Measurements from ENCODE around the gene UPK3BL1.
"Not testable (repeated sequence)": the region's sequence is repeated elsewhere in the genome, so short reads cannot be mapped to it uniquely, and the experiment has no call there.

Gene UPK3BL1

DNA sequence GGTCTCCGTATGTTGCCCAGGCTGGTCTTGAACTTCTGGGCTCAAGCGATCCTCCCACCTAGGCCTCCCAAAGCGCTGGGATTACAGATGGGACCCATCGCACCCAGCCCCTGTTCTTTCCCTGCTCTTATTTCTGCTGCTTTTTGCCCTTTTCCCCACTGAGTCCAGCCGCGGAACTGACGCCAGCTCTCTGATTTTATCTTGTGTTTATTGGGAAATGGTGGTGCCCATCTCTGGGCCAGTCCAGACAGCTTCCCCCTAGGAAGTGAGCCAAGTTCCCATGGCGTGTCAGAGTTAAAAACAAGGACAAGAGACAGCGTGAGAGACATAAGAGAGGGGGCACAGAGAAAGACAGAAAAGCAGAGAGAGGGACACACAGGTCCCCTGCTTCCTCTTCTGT lies 12.0 kb downstream of the UPK3BL1 start:
- DNase-seq (ENCODE audit: low read depth, low spot score), result not testable (repeated sequence)

GRCh38 chr7:102627271-102627904 lies 15.2 kb downstream of the UPK3BL1 start:
- not testable (repeated sequence) for DNase-seq (ENCODE audit: low read depth, low spot score)

GRCh38 chr7:102618122-102618521 lies 24.5 kb downstream of the UPK3BL1 start:
- not testable (repeated sequence) for DNase-seq (ENCODE audit: low read depth, low spot score)

- DNase-seq (ENCODE audit: low read depth, low spot score), result not testable (repeated sequence)
These were observed 26.0 kb downstream of the UPK3BL1 start, which contains the start of gene RASA4 for GRCh38 chr7:102616507-102617125. Gene RASA4, minus strand, starts transcription at chr7:102616756. Its CDS starts 67 bp downstream, at chr7:102616689.

- DNase-seq (ENCODE audit: low read depth, low spot score), result not testable (repeated sequence)
These were observed 26.7 kb downstream of the UPK3BL1 start for GRCh38 chr7:102615930-102616329.

DNA sequence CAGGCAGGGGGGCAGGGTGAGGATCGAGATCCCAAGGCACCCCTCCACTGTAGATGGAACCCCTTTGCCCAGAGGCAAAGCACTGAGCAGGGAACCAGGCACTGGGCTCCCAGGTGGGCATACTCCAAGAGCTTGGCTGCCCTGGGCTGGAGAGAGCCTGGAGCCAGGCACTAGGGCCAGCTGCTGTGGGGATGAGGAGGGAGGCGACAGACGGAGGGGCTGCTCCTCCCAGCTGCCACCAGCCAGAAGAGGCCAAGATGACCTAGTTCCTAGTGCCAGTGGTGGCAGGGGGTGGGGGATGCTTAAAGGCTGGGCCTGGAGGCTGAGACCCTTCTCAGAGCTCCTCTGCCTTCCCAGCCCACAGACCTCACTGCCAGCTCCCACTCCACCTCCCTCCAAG lies 27.7 kb downstream of the UPK3BL1 start:
- not testable (repeated sequence) for DNase-seq (ENCODE audit: low read depth, low spot score)

DNA sequence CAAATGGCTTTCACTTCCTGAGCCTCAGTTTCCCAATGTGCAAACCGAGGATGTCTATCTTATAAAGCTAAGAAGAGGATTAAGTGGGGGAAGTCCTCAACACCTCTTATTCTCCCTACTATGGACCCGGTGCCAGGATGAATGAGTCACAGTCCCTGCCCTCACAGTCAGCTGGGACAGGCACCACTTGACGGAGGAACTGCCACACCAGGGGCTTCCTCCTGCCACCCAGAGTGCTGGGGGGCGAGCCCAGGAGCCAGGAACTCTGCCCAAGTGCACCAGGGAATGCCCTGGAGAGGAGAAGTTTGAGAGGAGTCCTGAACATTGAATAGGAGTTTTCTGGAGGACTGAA lies 28.3 kb downstream of the UPK3BL1 start:
- not testable (repeated sequence) for DNase-seq (ENCODE audit: low read depth, low spot score)

GRCh38 chr7:102613575-102614345 lies 28.8 kb downstream of the UPK3BL1 start:
- not testable (repeated sequence) for DNase-seq (ENCODE audit: low read depth, low spot score)

GRCh38 chr7:102611675-102612325 lies 30.8 kb downstream of the UPK3BL1 start:
- DNase-seq (ENCODE audit: low read depth, low spot score), result not testable (repeated sequence)

GRCh38 chr7:102611013-102611674 lies 31.4 kb downstream of the UPK3BL1 start:
- not testable (repeated sequence) for DNase-seq (ENCODE audit: low read depth, low spot score)

DNA sequence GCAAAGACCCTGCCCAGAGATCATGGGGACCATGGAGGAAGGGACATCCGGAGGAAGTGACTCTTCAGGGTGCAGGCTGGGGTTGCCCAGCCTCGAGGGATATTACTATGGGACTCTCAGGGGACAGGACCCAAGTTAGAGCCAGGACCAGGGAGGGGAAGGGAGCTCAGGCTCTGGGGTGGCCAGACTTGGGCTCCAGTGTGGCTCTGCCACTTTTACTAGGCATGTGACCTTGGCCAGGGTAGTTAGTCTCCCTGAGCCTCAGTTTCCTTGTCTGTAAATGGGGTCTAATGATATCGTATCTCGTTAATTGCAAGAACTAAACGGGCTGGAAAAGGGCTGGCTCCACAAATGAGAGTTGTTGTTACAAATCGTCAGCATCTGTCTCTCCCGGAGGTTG lies 32.1 kb downstream of the UPK3BL1 start:
- not testable (repeated sequence) for DNase-seq (ENCODE audit: low read depth, low spot score)

DNA sequence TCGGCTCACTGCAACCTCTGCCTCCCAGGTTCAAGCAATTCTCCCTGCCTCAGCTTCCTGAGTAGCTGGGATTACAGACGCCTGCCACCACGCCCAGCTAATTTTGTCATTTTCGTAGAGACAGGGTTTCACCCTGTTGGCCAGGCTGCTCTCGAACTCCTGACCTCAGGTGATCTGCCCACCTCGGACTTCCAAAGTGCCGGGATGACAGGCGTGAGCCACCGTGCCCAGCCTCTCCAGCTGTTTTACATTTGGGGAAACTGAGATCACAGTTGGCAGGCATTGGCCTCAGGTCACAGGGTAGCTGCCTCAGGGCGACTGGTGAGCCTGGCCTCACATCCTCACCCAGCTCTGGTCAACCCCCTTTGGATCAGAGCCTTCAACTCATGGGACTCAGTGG lies 32.9 kb downstream of the UPK3BL1 start:
- not testable (repeated sequence) for DNase-seq (ENCODE audit: low read depth, low spot score)

DNA sequence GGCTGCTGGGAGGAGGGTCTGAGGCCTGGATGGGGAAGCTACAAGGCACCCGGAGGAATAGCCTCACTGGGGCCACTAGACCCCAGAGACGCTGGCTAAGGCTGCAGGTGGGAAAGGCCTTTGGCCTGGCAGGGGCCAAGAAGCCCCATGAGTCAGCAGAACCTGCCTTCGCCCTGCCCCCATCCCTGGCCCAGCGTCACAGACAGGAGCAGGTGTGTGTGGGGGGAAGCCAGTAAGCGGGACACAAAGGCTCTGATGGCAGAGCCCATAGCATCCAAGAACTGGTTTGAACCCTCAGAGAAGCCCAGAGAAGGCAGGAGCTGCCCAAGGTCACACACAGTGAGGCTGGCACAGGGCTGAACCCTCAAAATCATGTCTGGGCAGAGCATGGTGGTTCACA lies 35.7 kb downstream of the UPK3BL1 start:
- not testable (repeated sequence) for DNase-seq (ENCODE audit: low read depth, low spot score)

- not testable (repeated sequence) for DNase-seq (ENCODE audit: low read depth, low spot score)
These were observed 38.0 kb downstream of the UPK3BL1 start for GRCh38 chr7:102604431-102605145.

- DNase-seq (ENCODE audit: low read depth, low spot score), result not testable (repeated sequence)
These were observed 40.3 kb downstream of the UPK3BL1 start for GRCh38 chr7:102602317-102602716.

DNA sequence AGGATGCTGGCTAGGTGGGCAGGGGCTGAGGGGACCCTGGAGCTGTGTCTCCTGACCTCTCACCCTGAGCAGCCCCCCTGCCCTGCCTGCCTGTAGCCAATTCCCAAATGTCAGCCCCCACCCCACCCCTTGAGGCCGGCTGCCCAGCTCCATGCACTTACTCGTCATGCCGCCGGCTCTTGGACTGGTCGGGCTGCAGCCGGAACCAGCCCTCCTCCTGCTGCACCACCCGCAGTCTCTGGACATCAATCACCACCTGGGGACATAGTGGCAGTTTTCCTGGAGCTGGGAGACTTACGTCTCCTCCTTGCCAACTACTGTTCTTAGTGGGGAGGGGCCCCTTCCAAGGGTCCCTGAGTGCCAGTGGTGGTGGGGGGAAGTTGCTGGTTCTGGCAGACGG lies 42.9 kb downstream of the UPK3BL1 start:
- DNase-seq (ENCODE audit: low read depth, low spot score), result not testable (repeated sequence)

GRCh38 chr7:102596036-102596435 lies 46.6 kb downstream of the UPK3BL1 start:
- not testable (repeated sequence) for DNase-seq (ENCODE audit: low read depth, low spot score)

DNA sequence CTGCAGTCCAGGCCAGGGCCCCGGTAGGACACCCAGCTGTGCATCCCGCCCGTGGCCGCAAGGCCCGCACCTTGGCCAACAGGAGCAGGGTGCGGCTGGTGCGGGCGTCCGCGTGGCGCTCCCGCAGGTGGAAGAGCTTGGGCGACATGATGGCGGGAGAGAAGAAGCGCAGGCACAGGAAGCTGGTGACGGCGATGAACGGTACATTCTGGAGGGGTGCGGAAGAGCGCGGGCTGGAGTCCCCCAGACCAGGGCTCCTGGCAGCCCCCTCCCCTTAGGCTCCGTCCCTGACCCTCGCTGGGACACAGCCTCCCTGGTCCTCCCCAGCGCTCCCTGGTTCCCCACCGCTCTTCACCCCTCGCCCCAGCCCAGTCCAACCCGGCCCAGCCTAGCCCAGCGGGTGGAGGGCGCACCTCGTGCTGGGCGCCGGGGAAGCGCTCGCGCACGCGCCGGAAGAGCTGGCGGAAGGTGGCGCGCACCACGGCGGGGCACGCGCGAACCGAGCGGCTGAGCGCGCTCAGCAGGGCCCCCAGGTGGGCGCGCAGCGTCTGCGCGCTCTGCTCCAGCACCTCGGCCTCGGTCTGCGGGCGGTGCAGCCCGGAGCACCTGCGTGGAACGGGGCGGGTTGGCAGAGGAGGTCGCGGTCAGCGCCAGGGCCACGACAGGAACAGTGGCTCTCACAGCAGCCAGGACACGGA lies 48.8 kb downstream of the UPK3BL1 start:
- DNase-seq (ENCODE audit: low read depth, low spot score), result not testable (repeated sequence)

GRCh38 chr7:102592477-102593019 lies 50.0 kb downstream of the UPK3BL1 start:
- not testable (repeated sequence) for DNase-seq (ENCODE audit: low read depth, low spot score)

GRCh38 chr7:102589857-102590256 lies 52.7 kb downstream of the UPK3BL1 start:
- DNase-seq (ENCODE audit: low read depth, low spot score), result not testable (repeated sequence)

Measured in iPS DF 19.7 (cell line).